Ammon's horn (tissue), 1 donor: ENCODE results near the gene AGXT2.
A peak's percentile ranks its signal among the peaks of the same experiment; 100 is the strongest.

Experiments
- DNase-seq: peaks from one replicate; pipeline ENCODE4 v3.0.0-alpha.2; 2016; ENCODE audit warnings: low spot score

Gene AGXT2

GRCh38 chr5:34968258-34968657, 79.5 kb downstream of the AGXT2 start:
- no peak for DNase-seq

DNA sequence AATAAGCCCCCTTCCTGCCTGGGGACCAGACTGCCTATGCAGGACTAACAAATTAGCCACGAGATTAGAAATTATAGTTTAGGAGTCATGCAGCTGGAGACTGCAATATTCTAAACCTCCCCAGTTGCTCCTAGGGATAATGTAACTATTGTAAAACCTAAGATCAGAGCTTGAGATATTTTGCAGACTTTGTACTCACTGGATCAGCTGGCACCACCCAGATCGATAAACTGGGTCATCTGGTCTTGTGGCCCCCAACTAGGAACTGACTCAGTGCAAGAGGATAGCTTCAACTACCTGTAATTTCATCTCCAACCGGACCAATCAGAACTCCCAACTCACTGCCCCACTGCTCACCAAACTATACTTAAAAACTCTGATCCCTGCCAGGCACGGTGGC, 80.2 kb downstream of the AGXT2 start:
- DNase-seq: no peak

- DNase-seq: no peak
Observed at GRCh38 chr5:34959323-34959722, 88.4 kb downstream of the AGXT2 start.

- peak; percentile 27 for DNase-seq
Observed at GRCh38 chr5:34957857-34958690, 89.7 kb downstream of the AGXT2 start.

DNA sequence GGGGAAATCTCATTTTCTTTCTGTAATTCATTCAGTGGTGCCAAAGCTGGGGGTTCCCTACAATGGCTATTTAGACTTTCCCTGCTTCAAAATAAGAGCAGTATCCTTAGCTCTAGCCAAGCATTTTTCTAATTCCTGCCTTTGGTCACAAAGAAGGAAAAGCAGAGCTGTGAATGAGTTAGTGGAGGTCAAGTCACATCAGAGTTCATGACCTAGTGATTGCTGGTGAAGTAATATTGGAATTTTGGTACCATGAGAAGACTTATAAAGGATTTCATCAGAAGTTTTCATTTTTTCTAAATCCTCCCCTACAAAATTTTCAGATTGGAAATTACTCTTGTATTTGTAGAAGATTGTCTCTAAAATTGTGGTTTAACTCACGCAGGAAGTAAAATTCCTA, 90.4 kb downstream of the AGXT2 start:
- DNase-seq: no peak
